MM.1S (cell line): ENCODE data around the gene GUCD1.

ENCODE experiments used
- DNase-seq: peaks from one replicate; pipeline ENCODE4 v3.0.0-alpha.2; 2015
- H2AFZ ChIP-seq: fragments of 300-600 bp; sonication (generic); 2 replicates; pipeline ENCODE4 v1.6.0; 2016; ENCODE audit warnings: antibody characterized with exemption, low read length
- H3F3A ChIP-seq: fragments of 300-600 bp; sonication (generic); 2 replicates; pipeline ENCODE4 v1.6.1; 2016; ENCODE audit warnings: mild to moderate bottlenecking, antibody characterized with exemption, low read length, moderate library complexity, mixed read lengths; ENCODE audit not compliant: insufficient read depth
- H3K27ac ChIP-seq: fragments of 300-600 bp; sonication (generic); 2 replicates; pipeline ENCODE4 v1.5.1; 2016; ENCODE audit warnings: mild to moderate bottlenecking, low read length
- H3K27me3 ChIP-seq: fragments of 300-600 bp; sonication (generic); replicated peaks from 2 replicates; pipeline ENCODE4 v1.6.0; 2016; ENCODE audit warnings: low read length; ENCODE audit not compliant: insufficient read depth
- H3K36me3 ChIP-seq: fragments of 300-600 bp; sonication (generic); replicated peaks from 2 replicates; pipeline ENCODE4 v1.6.1; 2016; ENCODE audit warnings: mild to moderate bottlenecking, low read length, mixed read lengths; ENCODE audit not compliant: insufficient read depth
- H3K4me1 ChIP-seq: fragments of 300-600 bp; sonication (generic); 2 replicates; pipeline ENCODE4 v1.6.1; 2016; ENCODE audit warnings: low read length, mixed read lengths
- H3K4me2 ChIP-seq: fragments of 300-600 bp; sonication (generic); 2 replicates; pipeline ENCODE4 v1.6.0; 2016; ENCODE audit warnings: low read depth, low read length
- H3K4me3 ChIP-seq: fragments of 300-600 bp; sonication (generic); 2 replicates; pipeline ENCODE4 v1.5.1; 2016; ENCODE audit warnings: low read length, mixed read lengths
- H3K79me2 ChIP-seq: fragments of 300-600 bp; sonication (generic); 2 replicates; pipeline ENCODE4 v1.6.1; 2016; ENCODE audit warnings: mixed run types, low read length, mixed read lengths
- H3K9ac ChIP-seq: fragments of 300-600 bp; sonication (generic); 2 replicates; pipeline ENCODE4 v1.6.1; 2016; ENCODE audit warnings: low read length, mixed read lengths
- H3K9me2 ChIP-seq: fragments of 300-600 bp; sonication (generic); replicated peaks from 2 replicates; pipeline ENCODE4 v1.6.1; 2016; ENCODE audit warnings: mild to moderate bottlenecking, low read length, mixed read lengths; ENCODE audit not compliant: insufficient read depth
- H3K9me3 ChIP-seq: fragments of 300-600 bp; sonication (generic); replicated peaks from 2 replicates; pipeline ENCODE4 v1.6.1; 2016; ENCODE audit warnings: mild to moderate bottlenecking, low read length, mixed read lengths; ENCODE audit not compliant: insufficient read depth
- H4K20me1 ChIP-seq: fragments of 300-600 bp; sonication (generic); 2 replicates; pipeline ENCODE4 v1.6.1; 2016; ENCODE audit warnings: mild to moderate bottlenecking, low read length, moderate library complexity, mixed read lengths; ENCODE audit not compliant: insufficient read depth
- EZH2 ChIP-seq: fragments of 300-600 bp; sonication (generic); optimal IDR thresholded peaks from 2 replicates; pipeline ENCODE3; 2017; ENCODE audit warnings: low read depth, mild to moderate bottlenecking, antibody characterized with exemption, low read length, mixed read lengths
- EZH2phosphoT487 ChIP-seq: fragments of 300-600 bp; sonication (generic); IDR thresholded peaks from 2 replicates; pipeline ENCODE4 v1.6.1; 2018; ENCODE audit warnings: antibody characterized with exemption, low read length
- TF ChIP-seq, protein P1 (sequence below): fragments of 300-600 bp; sonication (generic); IDR thresholded peaks from 2 replicates; pipeline ENCODE4 v1.5.1; 2016; ENCODE audit warnings: antibody characterized with exemption, low read length, mixed read lengths

Gene GUCD1

DNA sequence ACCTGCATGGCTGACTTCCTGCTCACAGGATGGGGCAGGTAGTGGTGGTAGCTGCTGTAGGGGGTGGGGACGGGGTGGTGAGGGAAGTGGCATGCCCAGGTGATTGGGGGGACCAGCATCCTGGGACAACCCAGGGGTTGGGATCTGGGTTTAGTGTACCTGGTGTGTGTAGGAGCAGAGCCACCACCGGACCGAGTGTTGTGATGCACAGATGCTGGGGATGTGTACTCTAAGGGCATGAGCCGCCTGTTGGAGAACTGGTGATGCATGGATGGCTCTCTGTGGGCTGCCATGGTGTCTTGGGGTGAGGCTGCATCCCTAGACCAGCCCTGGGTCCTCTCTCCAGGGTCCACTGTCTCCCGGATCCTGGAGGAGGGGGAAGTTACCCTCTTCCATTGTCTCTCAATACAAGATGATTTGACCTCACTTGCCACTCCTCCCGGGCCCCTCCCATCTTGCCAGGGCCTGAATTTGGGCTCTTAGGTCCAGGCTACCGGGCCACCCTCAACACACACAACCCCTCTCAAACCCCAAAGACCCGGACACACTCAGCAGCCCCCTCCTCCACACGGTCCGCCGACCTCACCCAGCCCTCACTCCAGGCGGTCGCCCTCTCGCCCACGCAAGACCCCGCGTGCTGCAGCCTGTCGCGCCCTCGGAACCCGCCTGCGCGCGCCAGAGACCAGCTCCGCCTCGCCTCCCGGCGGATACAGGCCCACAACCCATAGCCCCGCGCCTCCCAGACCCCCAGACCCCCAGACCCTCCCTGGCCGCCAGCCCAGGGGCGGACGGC, 37.3 kb upstream of the GUCD1 start:
- no peaks in the 10 kb centered on the region for H3K9me2 ChIP-seq
- H3K79me2 ChIP-seq = no peaks in the 10 kb centered on the region
- TF ChIP-seq, protein P1, sequence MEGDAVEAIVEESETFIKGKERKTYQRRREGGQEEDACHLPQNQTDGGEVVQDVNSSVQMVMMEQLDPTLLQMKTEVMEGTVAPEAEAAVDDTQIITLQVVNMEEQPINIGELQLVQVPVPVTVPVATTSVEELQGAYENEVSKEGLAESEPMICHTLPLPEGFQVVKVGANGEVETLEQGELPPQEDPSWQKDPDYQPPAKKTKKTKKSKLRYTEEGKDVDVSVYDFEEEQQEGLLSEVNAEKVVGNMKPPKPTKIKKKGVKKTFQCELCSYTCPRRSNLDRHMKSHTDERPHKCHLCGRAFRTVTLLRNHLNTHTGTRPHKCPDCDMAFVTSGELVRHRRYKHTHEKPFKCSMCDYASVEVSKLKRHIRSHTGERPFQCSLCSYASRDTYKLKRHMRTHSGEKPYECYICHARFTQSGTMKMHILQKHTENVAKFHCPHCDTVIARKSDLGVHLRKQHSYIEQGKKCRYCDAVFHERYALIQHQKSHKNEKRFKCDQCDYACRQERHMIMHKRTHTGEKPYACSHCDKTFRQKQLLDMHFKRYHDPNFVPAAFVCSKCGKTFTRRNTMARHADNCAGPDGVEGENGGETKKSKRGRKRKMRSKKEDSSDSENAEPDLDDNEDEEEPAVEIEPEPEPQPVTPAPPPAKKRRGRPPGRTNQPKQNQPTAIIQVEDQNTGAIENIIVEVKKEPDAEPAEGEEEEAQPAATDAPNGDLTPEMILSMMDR = no peak
- TF ChIP-seq EZH2 (no peak), EZH2phosphoT487 (no peak)
- no peak overlapping the region for H3K27ac ChIP-seq
- no peaks in the 10 kb centered on the region for H3F3A ChIP-seq
- peak overlapping the region; percentile 70 for H2AFZ ChIP-seq
- peak overlapping the region; percentile 54 for H3K4me3 ChIP-seq
- H4K20me1 ChIP-seq = no peaks in the 10 kb centered on the region
- no peaks in the 10 kb centered on the region for H3K9me3 ChIP-seq
- no peaks in the 10 kb centered on the region for H3K36me3 ChIP-seq
- no peaks in the 10 kb centered on the region for H3K4me1 ChIP-seq
- no peaks in the 10 kb centered on the region for H3K27me3 ChIP-seq
- H3K4me2 ChIP-seq = peak overlapping the region; percentile 86
- no peak for DNase-seq
- H3K9ac ChIP-seq = no peak overlapping the region

DNA sequence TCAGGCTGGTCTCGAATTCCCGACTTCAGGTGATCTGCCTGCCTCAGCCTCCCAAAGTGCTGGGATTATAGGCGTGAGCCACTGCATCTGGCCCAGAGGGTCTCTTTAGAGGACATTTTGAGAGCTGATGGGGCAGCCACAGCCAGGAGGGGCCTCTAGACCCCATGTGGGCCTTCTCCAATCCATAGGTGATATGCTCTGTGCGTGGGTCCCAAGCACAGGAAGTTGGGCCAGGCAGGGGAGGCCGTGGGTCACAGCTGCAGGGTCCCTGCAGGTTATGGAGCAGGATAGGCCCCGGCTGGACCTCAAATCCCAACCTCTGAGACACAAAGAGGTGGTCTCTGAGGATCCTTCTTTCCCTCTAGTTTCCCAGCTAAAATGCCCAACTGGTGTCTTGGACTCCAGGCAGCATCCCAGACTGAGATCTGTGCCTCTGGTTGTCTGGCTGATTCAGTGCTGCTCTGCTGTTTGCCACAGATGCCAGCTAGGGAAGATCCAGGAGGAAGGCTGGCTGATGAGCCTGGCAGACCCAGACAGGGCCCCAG, 36.4 kb upstream of the GUCD1 start:
- no peaks in the 10 kb centered on the region for H3F3A ChIP-seq
- no peak overlapping the region for H2AFZ ChIP-seq
- H3K4me1 ChIP-seq = no peaks in the 10 kb centered on the region
- H3K4me3 ChIP-seq = no peak overlapping the region
- no peaks in the 10 kb centered on the region for H4K20me1 ChIP-seq
- H3K9ac ChIP-seq = no peak overlapping the region
- H3K36me3 ChIP-seq = no peaks in the 10 kb centered on the region
- H3K4me2 ChIP-seq = no peak overlapping the region
- no peak overlapping the region for H3K27ac ChIP-seq
- no peaks in the 10 kb centered on the region for H3K79me2 ChIP-seq
- no peak for DNase-seq
- no peaks in the 10 kb centered on the region for H3K27me3 ChIP-seq
- H3K9me2 ChIP-seq = no peaks in the 10 kb centered on the region
- no peaks in the 10 kb centered on the region for H3K9me3 ChIP-seq
- TF ChIP-seq EZH2 (no peak), EZH2phosphoT487 (no peak)
- TF ChIP-seq, protein P1 = no peak

DNA sequence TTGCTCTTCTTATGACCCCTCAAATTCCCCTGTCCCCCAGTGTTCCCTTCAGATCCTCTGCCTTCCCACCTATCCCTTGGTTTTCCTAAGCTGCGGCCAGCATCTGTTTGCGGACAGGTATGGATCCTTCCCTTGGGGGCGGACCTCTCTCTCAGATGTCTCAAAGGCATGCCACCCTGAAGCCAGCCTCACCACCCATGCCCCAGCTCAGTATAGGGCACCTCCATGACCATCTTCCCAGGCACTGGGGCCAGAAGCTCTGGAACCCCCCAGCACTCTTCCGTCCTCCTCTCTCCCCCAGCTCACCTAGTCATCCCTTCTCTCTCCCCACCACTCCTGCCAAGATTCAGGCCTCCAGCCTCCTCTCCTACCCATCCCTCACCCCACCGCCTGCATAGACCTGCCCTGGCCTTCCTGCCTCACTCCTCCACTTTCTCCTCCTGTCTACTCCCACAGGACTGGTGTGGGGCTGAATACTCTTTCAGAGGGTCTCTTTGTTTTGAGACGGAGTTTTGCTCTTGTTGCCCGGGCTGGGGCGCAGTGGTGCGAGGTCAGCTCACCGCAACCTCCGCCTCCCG, 35.7 kb upstream of the GUCD1 start:
- no peaks in the 10 kb centered on the region for H3K9me2 ChIP-seq

More for the DNA sequence above, 35.7 kb upstream of the GUCD1 start:
- no peak overlapping the region for H3K4me2 ChIP-seq
- no peaks in the 10 kb centered on the region for H3K4me1 ChIP-seq
- DNase-seq = no peak
- H3K4me3 ChIP-seq = no peak overlapping the region
- no peaks in the 10 kb centered on the region for H3K36me3 ChIP-seq
- H3K9ac ChIP-seq = no peak overlapping the region
- no peaks in the 10 kb centered on the region for H3K9me3 ChIP-seq
- no peak overlapping the region for H3K27ac ChIP-seq
- H2AFZ ChIP-seq = no peak overlapping the region
- no peaks in the 10 kb centered on the region for H3F3A ChIP-seq
- no peaks in the 10 kb centered on the region for H3K27me3 ChIP-seq
- no peaks in the 10 kb centered on the region for H3K79me2 ChIP-seq
- TF ChIP-seq, protein P1 = no peak
- no peaks in the 10 kb centered on the region for H4K20me1 ChIP-seq
